Measurements from ENCODE around the gene YAF2.

YAF2 gene

DNA sequence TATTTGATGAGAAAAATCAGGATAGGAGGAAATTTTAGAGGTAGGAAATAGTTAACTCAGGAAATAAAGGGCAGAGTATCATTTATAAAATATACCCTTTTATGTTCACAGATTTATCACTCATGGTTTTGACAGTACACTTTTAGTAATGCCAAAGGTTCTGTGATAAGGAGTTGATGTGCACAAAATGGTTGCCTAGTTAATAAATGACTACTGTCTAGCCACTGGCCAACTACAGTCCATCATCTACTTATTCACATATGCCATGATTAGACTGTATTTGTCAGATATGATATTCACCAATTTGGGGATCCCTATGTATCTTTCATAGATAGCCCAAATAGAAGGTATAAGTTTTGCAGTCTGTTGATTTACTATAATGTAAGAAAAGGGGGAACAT, 74.1 kb downstream of the YAF2 start:
- no peak overlapping the region for H3K27ac ChIP-seq
- TF ChIP-seq, protein P1, sequence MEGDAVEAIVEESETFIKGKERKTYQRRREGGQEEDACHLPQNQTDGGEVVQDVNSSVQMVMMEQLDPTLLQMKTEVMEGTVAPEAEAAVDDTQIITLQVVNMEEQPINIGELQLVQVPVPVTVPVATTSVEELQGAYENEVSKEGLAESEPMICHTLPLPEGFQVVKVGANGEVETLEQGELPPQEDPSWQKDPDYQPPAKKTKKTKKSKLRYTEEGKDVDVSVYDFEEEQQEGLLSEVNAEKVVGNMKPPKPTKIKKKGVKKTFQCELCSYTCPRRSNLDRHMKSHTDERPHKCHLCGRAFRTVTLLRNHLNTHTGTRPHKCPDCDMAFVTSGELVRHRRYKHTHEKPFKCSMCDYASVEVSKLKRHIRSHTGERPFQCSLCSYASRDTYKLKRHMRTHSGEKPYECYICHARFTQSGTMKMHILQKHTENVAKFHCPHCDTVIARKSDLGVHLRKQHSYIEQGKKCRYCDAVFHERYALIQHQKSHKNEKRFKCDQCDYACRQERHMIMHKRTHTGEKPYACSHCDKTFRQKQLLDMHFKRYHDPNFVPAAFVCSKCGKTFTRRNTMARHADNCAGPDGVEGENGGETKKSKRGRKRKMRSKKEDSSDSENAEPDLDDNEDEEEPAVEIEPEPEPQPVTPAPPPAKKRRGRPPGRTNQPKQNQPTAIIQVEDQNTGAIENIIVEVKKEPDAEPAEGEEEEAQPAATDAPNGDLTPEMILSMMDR (conservative IDR thresholded peaks at IDR 0.05; ENCODE audit: low read depth) = no peak
- DNase-seq (ENCODE audit: low spot score) = no peak
- ChIA-PET POLR2A (ENCODE audit: low non-redundant PET) (no interaction called here), CTCF (no interaction called here)

DNA sequence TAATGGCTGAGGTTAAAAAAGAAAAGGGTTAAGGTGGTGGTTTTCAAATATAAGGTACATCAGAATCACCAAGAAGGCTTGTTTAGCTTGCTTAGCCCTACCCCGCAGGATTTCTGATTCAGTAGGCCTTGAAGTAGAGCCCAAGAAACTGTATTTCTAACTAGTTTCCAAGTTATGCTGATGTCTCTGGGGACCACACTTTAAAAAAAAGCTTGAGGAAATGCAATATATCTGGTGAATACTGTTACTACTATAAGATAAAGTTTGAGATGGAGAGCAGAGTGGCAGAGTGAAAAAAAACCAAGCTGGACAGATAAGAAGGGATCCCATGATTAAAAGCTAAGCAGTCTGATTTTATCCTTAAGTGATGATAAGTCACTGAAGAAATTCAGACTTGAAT, 75.1 kb downstream of the YAF2 start:
- ChIA-PET CTCF (no interaction called here), POLR2A (ENCODE audit: low non-redundant PET) (no interaction called here)
- no peak overlapping the region for H3K27ac ChIP-seq
- TF ChIP-seq, protein P1 (conservative IDR thresholded peaks at IDR 0.05; ENCODE audit: low read depth) = no peak
- DNase-seq (ENCODE audit: low spot score) = no peak

DNA sequence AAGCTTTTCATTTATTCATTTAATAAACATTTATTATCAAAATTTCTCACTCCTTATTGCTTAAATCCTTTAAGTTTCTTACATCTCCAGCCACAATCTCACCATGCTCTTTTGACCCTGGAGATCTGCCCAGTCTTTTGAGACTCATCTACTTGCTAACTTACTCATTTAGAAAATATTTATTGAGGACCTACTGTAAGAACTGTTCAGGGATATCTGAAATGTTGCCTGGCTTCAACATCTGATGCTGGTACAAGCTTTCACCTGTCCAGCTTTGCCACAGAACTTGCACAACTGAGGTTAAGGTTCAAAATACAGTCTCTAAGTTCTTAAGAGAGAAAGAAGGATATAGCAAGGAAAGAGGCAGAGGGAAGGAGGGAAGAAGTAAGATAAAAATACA, 75.9 kb downstream of the YAF2 start:
- DNase-seq (ENCODE audit: low spot score) = peak; percentile 16
- ChIA-PET CTCF (no interaction called here), POLR2A (ENCODE audit: low non-redundant PET) (no interaction called here)
- no peak overlapping the region for H3K27ac ChIP-seq
- TF ChIP-seq, protein P1 (conservative IDR thresholded peaks at IDR 0.05; ENCODE audit: low read depth) = no peak

DNA sequence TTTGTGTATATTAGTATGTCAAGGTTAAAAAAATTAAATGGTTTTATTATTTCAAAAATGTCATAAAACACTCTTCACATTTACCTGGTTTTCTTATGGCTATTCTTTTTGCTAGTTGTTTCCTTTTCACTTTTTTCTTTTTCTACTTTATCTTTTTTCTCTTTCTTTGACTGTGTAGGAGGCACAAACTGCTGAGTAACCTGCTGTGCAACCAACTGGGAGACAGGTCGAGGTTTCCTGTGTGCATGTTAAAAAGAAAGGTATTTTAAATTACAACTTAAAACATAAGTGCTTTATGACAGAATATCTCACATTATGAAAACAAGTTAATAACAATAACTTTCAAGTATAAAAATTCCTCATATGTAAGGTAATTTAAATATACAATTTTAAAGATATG, 76.5 kb downstream of the YAF2 start:
- TF ChIP-seq, protein P1 (conservative IDR thresholded peaks at IDR 0.05; ENCODE audit: low read depth) = no peak
- no peak for DNase-seq (ENCODE audit: low spot score)
- H3K27ac ChIP-seq = no peak overlapping the region
- CTCF ChIA-PET = no interaction called here
- POLR2A ChIA-PET (ENCODE audit: low non-redundant PET) = no interaction called here

DNA sequence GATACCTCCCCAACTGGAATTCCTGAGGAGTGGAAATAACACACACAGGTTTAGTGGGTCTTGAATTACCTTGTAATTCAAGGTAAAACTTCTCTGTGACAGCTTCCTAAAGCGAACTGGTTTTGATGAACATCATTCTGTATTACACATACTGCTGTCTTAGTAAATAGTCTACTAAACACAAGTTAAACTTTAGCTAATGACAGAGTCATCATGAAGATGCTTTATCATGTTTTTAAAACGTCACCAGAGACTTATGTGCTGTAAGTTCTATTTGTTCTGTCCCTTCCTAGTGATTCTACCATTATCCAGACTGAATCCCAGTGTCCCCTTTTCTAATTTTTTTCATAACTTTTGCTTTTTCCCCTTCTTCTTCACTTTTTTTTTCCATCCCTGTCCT, 81.8 kb downstream of the YAF2 start:
- TF ChIP-seq, protein P1 (conservative IDR thresholded peaks at IDR 0.05; ENCODE audit: low read depth) = no peak
- ChIA-PET CTCF (no interaction called here), POLR2A (ENCODE audit: low non-redundant PET) (no interaction called here)
- H3K27ac ChIP-seq = no peak overlapping the region
- DNase-seq (ENCODE audit: low spot score) = no peak

- DNase-seq (ENCODE audit: low spot score) = no peak
- TF ChIP-seq, protein P1 (conservative IDR thresholded peaks at IDR 0.05; ENCODE audit: low read depth) = no peak
- POLR2A ChIA-PET (ENCODE audit: low non-redundant PET) = no interaction called here
- CTCF ChIA-PET = no interaction called here
- H3K27ac ChIP-seq = no peak overlapping the region
Measured at GRCh38 chr12:42145552-42146215, 92.4 kb downstream of the YAF2 start.

- TF ChIP-seq, protein P1 (conservative IDR thresholded peaks at IDR 0.05; ENCODE audit: low read depth) = no peak
- ChIA-PET POLR2A (ENCODE audit: low non-redundant PET) (no interaction called here), CTCF (no interaction called here)
- DNase-seq (ENCODE audit: low spot score) = no peak
- peak overlapping the region; percentile 93 for H3K27ac ChIP-seq
Measured at GRCh38 chr12:42145197-42145549, 92.9 kb downstream of the YAF2 start.
